K562 (cell line): ENCODE data around the gene TPX2. TPM values are rescaled to one million over a fixed set of nuclear protein-coding genes. Genes with fewer than 3 reads are reported as not detected.

Experiments
- EGR1 ChIP-seq: fragments of 450-650 bp; conservative IDR thresholded peaks from 2 replicates; pipeline ENCODE4 v1.6.1; 2017; ENCODE audit warnings: mild to moderate bottlenecking
- GTF2E2 ChIP-seq: fragments of 200-800 bp; sonication (Bioruptor generic); IDR thresholded peaks from 2 replicates; pipeline ENCODE4 v1.6.1; 2016; ENCODE audit warnings: missing genetic modification characterization, missing compliant biosample characterization
- NEUROD1 ChIP-seq: fragments of 150-350 bp; IDR thresholded peaks from 2 replicates; pipeline ENCODE4 v1.6.1; 2014; ENCODE audit warnings: borderline replicate concordance, low read length, low read depth; ENCODE audit not compliant: partially characterized antibody
- PHF20 ChIP-seq: fragments of 450-650 bp; IDR thresholded peaks from 2 replicates; pipeline ENCODE4 v1.6.1; 2018; ENCODE audit not compliant: partially characterized antibody
- POLR2H ChIP-seq: IDR thresholded peaks from 2 replicates; pipeline ENCODE4 v1.6.1; 2016; ENCODE audit warnings: missing genetic modification characterization, low read depth, mild to moderate bottlenecking, control low read depth, missing compliant biosample characterization, moderate library complexity
- ZFX ChIP-seq: sonication (generic); formaldehyde crosslinking; IDR thresholded peaks from 2 replicates; pipeline ENCODE4 v1.8.0; 2022; ENCODE audit warnings: mild to moderate bottlenecking, missing genetic modification reagents, moderate library complexity
- polyA plus RNA-seq, 8 experiments: library from polyadenylated mRNA; depleted of rRNA in 4 of 8; stranded (reverse) in 5 of 8; unstranded in 3 of 8; fragments of >200 nt; fragmentation: Nextera tagmentation in 2 of 8; fragmentation: Illumina TruSeq in 1 of 8; extraction: Ambion mirVana in 2 of 8; extraction: Trizol in 1 of 8; gene quantifications; 2 replicates each; pipeline versions ENCODE4 v1.2.1 to v1.2.3, GENCODE V29; 2011 to 2014; ENCODE audit warnings: inconsistent platforms in 1 of 8, missing spikeins in 1 of 8
- total RNA-seq, 7 experiments: library from RNA; depleted of rRNA in 6 of 7; stranded (reverse); fragments of >200 nt in 6 of 7; fragmentation: Illumina TruSeq in 2 of 7; extraction: Trizol in 2 of 7; gene quantifications; 2 replicates each; pipeline versions ENCODE4 v1.2.1 to v1.2.3, GENCODE V29; 2011 to 2021; ENCODE audit warnings: low replicate concordance in 1 of 7
- TF ChIP-seq, protein P1 (sequence below): fragments of 450-650 bp; formaldehyde crosslinking; IDR thresholded peaks from 2 replicates; pipeline ENCODE4 v1.4.0; 2020; ENCODE audit warnings: mild to moderate bottlenecking, moderate library complexity
- TF ChIP-seq, protein P2 (sequence below), 2 experiments: fragments of 450-650 bp; formaldehyde crosslinking in 1 of 2; IDR thresholded peaks; 2 replicates each; pipeline versions ENCODE4 v1.4.0 to v1.6.1; 2014 to 2020; ENCODE audit warnings: mild to moderate bottlenecking in 2 of 2, borderline replicate concordance in 1 of 2, low read depth in 1 of 2

Gene TPX2
- total and polyA plus RNA-seq, 9 of the 15 experiments (the other 6 are each of a cell fraction or from before 2014, with no cell fraction given) = 48.0 to 241 (median 133) TPM

DNA sequence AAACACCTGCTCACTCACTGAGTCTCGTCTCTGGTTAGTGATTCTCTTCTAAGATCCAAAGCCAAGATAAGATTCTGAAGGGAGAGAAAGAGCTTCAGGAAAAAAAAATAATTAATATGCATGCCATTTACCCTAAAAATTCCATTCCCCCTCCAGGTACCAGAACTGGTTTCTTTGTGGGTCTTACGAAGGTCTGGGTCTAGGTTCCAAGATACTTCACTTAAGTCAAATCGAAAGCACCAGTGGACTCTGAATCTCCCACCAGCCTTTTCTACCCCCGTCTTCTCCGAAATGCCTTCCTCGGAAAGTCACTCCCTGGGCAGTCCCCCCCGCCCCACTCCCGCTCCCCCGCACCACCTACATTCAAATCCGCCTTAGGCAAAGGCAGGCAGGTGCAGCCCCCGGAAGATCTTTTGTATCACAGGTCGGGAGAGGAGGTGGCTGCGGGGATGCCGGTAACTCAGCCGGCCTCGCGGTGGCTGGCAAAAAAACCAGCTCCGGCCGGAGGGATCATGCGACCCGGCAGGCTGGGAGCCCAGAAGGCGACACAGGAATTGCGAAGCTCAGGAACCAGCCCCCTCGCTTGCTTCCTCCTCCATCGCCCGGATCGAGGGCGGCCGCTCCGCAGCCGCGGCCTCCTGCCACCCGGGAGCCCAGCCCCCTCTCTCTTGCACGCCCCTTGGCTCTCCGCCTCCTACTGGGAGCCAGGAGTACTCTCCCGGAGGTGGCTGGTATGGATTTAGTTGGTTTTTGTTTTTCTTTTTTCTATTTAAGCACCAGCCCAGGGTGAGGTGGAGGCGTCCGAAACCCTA lies 16.6 kb upstream of the TPX2 start, which contains the start of gene BCL2L1 (continued):
- TF ChIP-seq, protein P1, sequence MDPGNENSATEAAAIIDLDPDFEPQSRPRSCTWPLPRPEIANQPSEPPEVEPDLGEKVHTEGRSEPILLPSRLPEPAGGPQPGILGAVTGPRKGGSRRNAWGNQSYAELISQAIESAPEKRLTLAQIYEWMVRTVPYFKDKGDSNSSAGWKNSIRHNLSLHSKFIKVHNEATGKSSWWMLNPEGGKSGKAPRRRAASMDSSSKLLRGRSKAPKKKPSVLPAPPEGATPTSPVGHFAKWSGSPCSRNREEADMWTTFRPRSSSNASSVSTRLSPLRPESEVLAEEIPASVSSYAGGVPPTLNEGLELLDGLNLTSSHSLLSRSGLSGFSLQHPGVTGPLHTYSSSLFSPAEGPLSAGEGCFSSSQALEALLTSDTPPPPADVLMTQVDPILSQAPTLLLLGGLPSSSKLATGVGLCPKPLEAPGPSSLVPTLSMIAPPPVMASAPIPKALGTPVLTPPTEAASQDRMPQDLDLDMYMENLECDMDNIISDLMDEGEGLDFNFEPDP (CRISPR knock-in tag) = no peak
- TF ChIP-seq PHF20 = no peak
- no peak for TF ChIP-seq NEUROD1
- TF ChIP-seq ZFX (CRISPR knock-in tag) = no peak
- TF ChIP-seq EGR1 = peak; percentile 63
- TF ChIP-seq POLR2H (tag) = peak; percentile 25; the same call in 1 of the 2 replicates
- TF ChIP-seq GTF2E2 (tag) = no peak
- TF ChIP-seq, protein P2, sequence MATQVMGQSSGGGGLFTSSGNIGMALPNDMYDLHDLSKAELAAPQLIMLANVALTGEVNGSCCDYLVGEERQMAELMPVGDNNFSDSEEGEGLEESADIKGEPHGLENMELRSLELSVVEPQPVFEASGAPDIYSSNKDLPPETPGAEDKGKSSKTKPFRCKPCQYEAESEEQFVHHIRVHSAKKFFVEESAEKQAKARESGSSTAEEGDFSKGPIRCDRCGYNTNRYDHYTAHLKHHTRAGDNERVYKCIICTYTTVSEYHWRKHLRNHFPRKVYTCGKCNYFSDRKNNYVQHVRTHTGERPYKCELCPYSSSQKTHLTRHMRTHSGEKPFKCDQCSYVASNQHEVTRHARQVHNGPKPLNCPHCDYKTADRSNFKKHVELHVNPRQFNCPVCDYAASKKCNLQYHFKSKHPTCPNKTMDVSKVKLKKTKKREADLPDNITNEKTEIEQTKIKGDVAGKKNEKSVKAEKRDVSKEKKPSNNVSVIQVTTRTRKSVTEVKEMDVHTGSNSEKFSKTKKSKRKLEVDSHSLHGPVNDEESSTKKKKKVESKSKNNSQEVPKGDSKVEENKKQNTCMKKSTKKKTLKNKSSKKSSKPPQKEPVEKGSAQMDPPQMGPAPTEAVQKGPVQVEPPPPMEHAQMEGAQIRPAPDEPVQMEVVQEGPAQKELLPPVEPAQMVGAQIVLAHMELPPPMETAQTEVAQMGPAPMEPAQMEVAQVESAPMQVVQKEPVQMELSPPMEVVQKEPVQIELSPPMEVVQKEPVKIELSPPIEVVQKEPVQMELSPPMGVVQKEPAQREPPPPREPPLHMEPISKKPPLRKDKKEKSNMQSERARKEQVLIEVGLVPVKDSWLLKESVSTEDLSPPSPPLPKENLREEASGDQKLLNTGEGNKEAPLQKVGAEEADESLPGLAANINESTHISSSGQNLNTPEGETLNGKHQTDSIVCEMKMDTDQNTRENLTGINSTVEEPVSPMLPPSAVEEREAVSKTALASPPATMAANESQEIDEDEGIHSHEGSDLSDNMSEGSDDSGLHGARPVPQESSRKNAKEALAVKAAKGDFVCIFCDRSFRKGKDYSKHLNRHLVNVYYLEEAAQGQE (IDR thresholded peaks at IDR 0.05; ENCODE audit: borderline replicate concordance) = peak; percentile 57
- TF ChIP-seq, protein P2 (CRISPR knock-in tag; IDR thresholded peaks at IDR 0.05; ENCODE audit: low read depth) = peak; percentile 66; the same call in 1 of the 2 replicates
